DND-41 (cell line): ENCODE data around the gene MCCC1.

Experiments used
- CTCF ChIP-seq: IDR thresholded peaks from 2 replicates; pipeline ENCODE4 v1.5.1; 2012; ENCODE audit warnings: borderline replicate concordance, low read length, moderate library complexity, mild to moderate bottlenecking; ENCODE audit not compliant: poor library complexity, severe bottlenecking; ENCODE audit errors: extremely low read depth
- EZH2 ChIP-seq: IDR thresholded peaks from 3 replicates; pipeline ENCODE4 v1.6.1; 2012; ENCODE audit warnings: borderline replicate concordance, low read depth, mild to moderate bottlenecking, moderate library complexity, low read length, inconsistent platforms; ENCODE audit not compliant: severe bottlenecking

- TF ChIP-seq EZH2 (no peak), CTCF (no peak)
Observed at GRCh38 chr3:183080628-183081027, 18.7 kb downstream of the MCCC1 start.
